Measurements from ENCODE around the gene SP110.
"Not testable (repeated sequence)": the region's sequence is repeated elsewhere in the genome, so short reads cannot be mapped to it uniquely, and the experiment has no call there.

SP110 gene

GRCh38 chr2:230124235-230124634, 95.5 kb downstream of the SP110 start:
- no peak for DNase-seq

GRCh38 chr2:230120376-230120775, 99.4 kb downstream of the SP110 start:
- DNase-seq = not testable (repeated sequence)

- not testable (repeated sequence) for DNase-seq
Measured at GRCh38 chr2:230119827-230120226, 100.0 kb downstream of the SP110 start.

Data from CD4-positive, alpha-beta T cell treated with Interleukin-12 subunit alpha and Interleukin-12 subunit beta, for 1 hour (primary cell).